MM.1S (cell line): Measurements from ENCODE around the gene MRPS14.
"Not testable (repeated sequence)": the region's sequence is repeated elsewhere in the genome, so short reads cannot be mapped to it uniquely, and the experiment has no call there.

Experiments
- DNase-seq: peaks from one replicate; pipeline ENCODE4 v3.0.0-alpha.2; 2015
- H2AFZ ChIP-seq: fragments of 300-600 bp; sonication (generic); 2 replicates; pipeline ENCODE4 v1.6.0; 2016; ENCODE audit warnings: antibody characterized with exemption, low read length
- H3F3A ChIP-seq: fragments of 300-600 bp; sonication (generic); 2 replicates; pipeline ENCODE4 v1.6.1; 2016; ENCODE audit warnings: mild to moderate bottlenecking, antibody characterized with exemption, low read length, moderate library complexity, mixed read lengths; ENCODE audit not compliant: insufficient read depth
- H3K27ac ChIP-seq: fragments of 300-600 bp; sonication (generic); 2 replicates; pipeline ENCODE4 v1.5.1; 2016; ENCODE audit warnings: mild to moderate bottlenecking, low read length
- H3K27me3 ChIP-seq: fragments of 300-600 bp; sonication (generic); replicated peaks from 2 replicates; pipeline ENCODE4 v1.6.0; 2016; ENCODE audit warnings: low read length; ENCODE audit not compliant: insufficient read depth
- H3K36me3 ChIP-seq: fragments of 300-600 bp; sonication (generic); replicated peaks from 2 replicates; pipeline ENCODE4 v1.6.1; 2016; ENCODE audit warnings: mild to moderate bottlenecking, low read length, mixed read lengths; ENCODE audit not compliant: insufficient read depth
- H3K4me1 ChIP-seq: fragments of 300-600 bp; sonication (generic); 2 replicates; pipeline ENCODE4 v1.6.1; 2016; ENCODE audit warnings: low read length, mixed read lengths
- H3K4me2 ChIP-seq: fragments of 300-600 bp; sonication (generic); 2 replicates; pipeline ENCODE4 v1.6.0; 2016; ENCODE audit warnings: low read depth, low read length
- H3K4me3 ChIP-seq: fragments of 300-600 bp; sonication (generic); 2 replicates; pipeline ENCODE4 v1.5.1; 2016; ENCODE audit warnings: low read length, mixed read lengths
- H3K79me2 ChIP-seq: fragments of 300-600 bp; sonication (generic); 2 replicates; pipeline ENCODE4 v1.6.1; 2016; ENCODE audit warnings: mixed run types, low read length, mixed read lengths
- H3K9ac ChIP-seq: fragments of 300-600 bp; sonication (generic); 2 replicates; pipeline ENCODE4 v1.6.1; 2016; ENCODE audit warnings: low read length, mixed read lengths
- H3K9me2 ChIP-seq: fragments of 300-600 bp; sonication (generic); replicated peaks from 2 replicates; pipeline ENCODE4 v1.6.1; 2016; ENCODE audit warnings: mild to moderate bottlenecking, low read length, mixed read lengths; ENCODE audit not compliant: insufficient read depth
- H3K9me3 ChIP-seq: fragments of 300-600 bp; sonication (generic); replicated peaks from 2 replicates; pipeline ENCODE4 v1.6.1; 2016; ENCODE audit warnings: mild to moderate bottlenecking, low read length, mixed read lengths; ENCODE audit not compliant: insufficient read depth
- H4K20me1 ChIP-seq: fragments of 300-600 bp; sonication (generic); 2 replicates; pipeline ENCODE4 v1.6.1; 2016; ENCODE audit warnings: mild to moderate bottlenecking, low read length, moderate library complexity, mixed read lengths; ENCODE audit not compliant: insufficient read depth
- CTCF ChIP-seq: fragments of 300-600 bp; sonication (generic); IDR thresholded peaks from 2 replicates; pipeline ENCODE4 v1.5.1; 2016; ENCODE audit warnings: antibody characterized with exemption, low read length, mixed read lengths
- EZH2 ChIP-seq: fragments of 300-600 bp; sonication (generic); optimal IDR thresholded peaks from 2 replicates; pipeline ENCODE3; 2017; ENCODE audit warnings: low read depth, mild to moderate bottlenecking, antibody characterized with exemption, low read length, mixed read lengths
- EZH2phosphoT487 ChIP-seq: fragments of 300-600 bp; sonication (generic); IDR thresholded peaks from 2 replicates; pipeline ENCODE4 v1.6.1; 2018; ENCODE audit warnings: antibody characterized with exemption, low read length

Gene MRPS14

GRCh38 chr1:175034775-175035174 is 11.6 kb upstream of the MRPS14 start:
- no peaks in the 10 kb centered on the region for H4K20me1 ChIP-seq
- no peaks in the 10 kb centered on the region for H3K4me1 ChIP-seq
- H2AFZ ChIP-seq = no peak overlapping the region
- no peaks in the 10 kb centered on the region for H3F3A ChIP-seq
- no peak for DNase-seq
- H3K36me3 ChIP-seq = no peaks in the 10 kb centered on the region
- no peak overlapping the region for H3K4me2 ChIP-seq
- H3K9ac ChIP-seq = no peak overlapping the region
- H3K9me2 ChIP-seq = no peaks in the 10 kb centered on the region
- no peak overlapping the region for H3K4me3 ChIP-seq
- H3K79me2 ChIP-seq = no peaks in the 10 kb centered on the region
- H3K9me3 ChIP-seq = no peaks in the 10 kb centered on the region
- TF ChIP-seq EZH2phosphoT487 (no peak), EZH2 (no peak), CTCF (no peak)
- no peak overlapping the region for H3K27ac ChIP-seq
- H3K27me3 ChIP-seq = no peaks in the 10 kb centered on the region

- no peaks in the 10 kb centered on the region for H3K79me2 ChIP-seq
- H3K27ac ChIP-seq = no peak overlapping the region
- no peak overlapping the region for H3K9ac ChIP-seq
- DNase-seq = no peak
- no peaks in the 10 kb centered on the region for H4K20me1 ChIP-seq
- no peaks in the 10 kb centered on the region for H3K9me2 ChIP-seq
- H3K36me3 ChIP-seq = no peaks in the 10 kb centered on the region
- no peak for TF ChIP-seq CTCF
- no peak for TF ChIP-seq EZH2
- TF ChIP-seq EZH2phosphoT487 = no peak
- H3K4me3 ChIP-seq = no peak overlapping the region
- H3K27me3 ChIP-seq = no peaks in the 10 kb centered on the region
- no peak overlapping the region for H3K4me2 ChIP-seq
- H3F3A ChIP-seq = peaks cover 5% of the 10 kb centered on the region
- H3K9me3 ChIP-seq = no peaks in the 10 kb centered on the region
- H3K4me1 ChIP-seq = peaks cover 7% of the 10 kb centered on the region
- H2AFZ ChIP-seq = no peak overlapping the region
Measured at GRCh38 chr1:175033953-175034352, 10.7 kb upstream of the MRPS14 start.

- Histone ChIP-seq H2AFZ (no peak overlapping the region), H4K20me1 (no peaks in the 10 kb centered on the region), H3K79me2 (peaks cover 35% of the 10 kb centered on the region), H3K27me3 (no peaks in the 10 kb centered on the region), H3F3A (peaks cover 11% of the 10 kb centered on the region), H3K27ac (no peak overlapping the region), H3K4me3 (no peak overlapping the region), H3K36me3 (no peaks in the 10 kb centered on the region), H3K4me1 (peaks cover 12% of the 10 kb centered on the region), H3K9ac (no peak overlapping the region), H3K4me2 (no peak overlapping the region), H3K9me3 (no peaks in the 10 kb centered on the region), H3K9me2 (no peaks in the 10 kb centered on the region)
- no peak for DNase-seq
- no peak for TF ChIP-seq EZH2phosphoT487
Measured at GRCh38 chr1:175024773-175025172, 1.5 kb upstream of the MRPS14 start.

GRCh38 chr1:175023922-175024242 is 657 bp upstream of the MRPS14 start:
- H2AFZ ChIP-seq = peak overlapping the region; percentile 77
- H4K20me1 ChIP-seq, H3F3A ChIP-seq, H3K4me1 ChIP-seq, DNase-seq, H3K9me2 ChIP-seq, H3K36me3 ChIP-seq, H3K27me3 ChIP-seq, H3K9me3 ChIP-seq: not testable (repeated sequence)
- H3K4me2 ChIP-seq = peak overlapping the region; percentile 84
- H3K4me3 ChIP-seq = peak overlapping the region; percentile 95
- H3K79me2 ChIP-seq = peaks cover 41% of the 10 kb centered on the region
- H3K9ac ChIP-seq = peak overlapping the region; percentile 89
- H3K27ac ChIP-seq = peak overlapping the region; percentile 58; the same call in 1 of the 2 replicates
